Measurements from ENCODE around the gene ITGB2.

Gene ITGB2

DNA sequence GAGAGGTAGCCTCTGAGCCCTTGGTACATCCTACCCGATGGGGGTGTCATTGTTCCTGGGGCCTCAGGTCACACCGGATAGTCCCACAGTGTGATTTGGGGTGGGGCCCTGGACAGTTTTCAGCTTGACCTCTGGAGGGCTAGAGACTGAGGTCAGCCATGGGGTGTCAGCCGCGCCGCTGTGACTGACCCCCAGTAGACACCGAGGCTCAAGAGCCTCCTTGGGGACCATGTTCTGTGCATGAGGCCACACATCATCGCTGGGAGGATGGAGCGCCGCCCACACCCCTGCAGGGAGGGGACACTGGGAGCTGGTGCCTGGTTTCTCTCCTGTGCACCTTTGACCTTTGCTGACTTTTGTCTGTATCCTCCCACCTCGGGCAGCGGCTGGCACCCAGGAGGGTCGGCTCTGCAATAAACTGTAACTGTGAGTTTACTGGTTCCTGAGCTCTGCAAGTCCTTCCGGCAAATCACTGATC lies 22.6 kb downstream of the ITGB2 start:
- TF ChIP-seq CTCF (conservative IDR thresholded peaks at IDR 0.05; ENCODE audit: low read length) (no peak), EZH2phosphoT487 (IDR thresholded peaks at IDR 0.05; ENCODE audit: borderline replicate concordance) (no peak)
- no peaks in the 10 kb centered on the region for H3K79me2 ChIP-seq (ENCODE audit: insufficient read depth, low read length)
- H3K4me3 ChIP-seq (ENCODE audit: low read length, poor library complexity, severe bottlenecking), result no peak overlapping the region
- no peak overlapping the region for H3K9ac ChIP-seq (ENCODE audit: low read depth, low read length, poor library complexity, severe bottlenecking)
- H3K36me3 ChIP-seq (ENCODE audit: insufficient read depth, low read length), result peaks cover 52% of the 10 kb centered on the region; the same call in 1 of the 2 replicates
- no peak overlapping the region for H2AFZ ChIP-seq (ENCODE audit: low read length)
- H3K9me3 ChIP-seq (ENCODE audit: insufficient read depth, low read depth, low read length), result no peaks in the 10 kb centered on the region
- no peaks in the 10 kb centered on the region for H4K20me1 ChIP-seq (ENCODE audit: insufficient read depth, low read length, poor library complexity, severe bottlenecking)
- H3F3A ChIP-seq (ENCODE audit: low read depth), result no peaks in the 10 kb centered on the region
- no peaks in the 10 kb centered on the region for H3K4me1 ChIP-seq (ENCODE audit: insufficient read depth, low read length, poor library complexity, severe bottlenecking)
- H3K9me2 ChIP-seq (replicated peaks; ENCODE audit: low read depth, low read length), result no peaks in the 10 kb centered on the region
- H3K4me2 ChIP-seq (ENCODE audit: low read depth, low read length, poor library complexity, severe bottlenecking), result no peak overlapping the region
- H3K27me3 ChIP-seq (ENCODE audit: insufficient read depth, low read length, poor library complexity, severe bottlenecking), result no peaks in the 10 kb centered on the region

DNA sequence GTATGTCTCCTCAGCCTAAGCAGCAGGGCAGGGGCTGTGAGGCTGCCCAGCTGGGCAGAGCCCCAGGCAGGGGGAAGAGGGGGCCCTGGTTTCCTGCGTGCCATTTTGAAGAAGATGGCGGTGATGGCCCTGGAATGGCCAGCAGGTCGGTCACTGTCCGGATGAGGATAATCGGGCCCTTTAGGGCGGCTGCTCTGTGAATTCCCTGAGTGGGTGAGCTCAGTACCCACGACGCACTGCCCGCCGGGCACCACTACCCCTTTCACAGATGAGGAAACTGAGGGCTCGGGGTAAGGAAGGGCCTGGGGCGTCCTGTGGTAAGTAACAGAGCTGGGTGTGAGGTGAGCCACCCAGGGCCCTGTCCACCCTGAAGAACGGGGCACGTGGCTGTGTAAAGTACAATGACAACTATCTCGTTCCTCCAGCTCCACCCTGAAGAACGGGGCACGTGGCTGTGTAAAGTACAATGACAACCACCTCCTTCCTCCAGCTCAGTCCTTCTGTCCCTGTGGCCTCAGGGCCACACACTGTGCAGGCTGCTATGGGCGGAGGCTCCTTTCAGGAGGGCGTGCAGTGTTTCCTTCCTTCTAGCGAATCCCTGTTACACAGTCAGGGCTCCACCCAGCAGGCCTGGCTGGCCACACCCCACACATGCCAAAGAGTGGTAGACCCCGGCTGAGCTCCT lies 23.2 kb downstream of the ITGB2 start:
- no peaks in the 10 kb centered on the region for H3K9me3 ChIP-seq (ENCODE audit: insufficient read depth, low read depth, low read length)
- H3K9ac ChIP-seq (ENCODE audit: low read depth, low read length, poor library complexity, severe bottlenecking), result no peak overlapping the region
- H3K79me2 ChIP-seq (ENCODE audit: insufficient read depth, low read length), result no peaks in the 10 kb centered on the region
- no peak overlapping the region for H3K4me2 ChIP-seq (ENCODE audit: low read depth, low read length, poor library complexity, severe bottlenecking)
- no peaks in the 10 kb centered on the region for H3K4me1 ChIP-seq (ENCODE audit: insufficient read depth, low read length, poor library complexity, severe bottlenecking)
- peaks cover 47% of the 10 kb centered on the region; the same call in 1 of the 2 replicates for H3K36me3 ChIP-seq (ENCODE audit: insufficient read depth, low read length)
- no peaks in the 10 kb centered on the region for H3K27me3 ChIP-seq (ENCODE audit: insufficient read depth, low read length, poor library complexity, severe bottlenecking)
- H3K4me3 ChIP-seq (ENCODE audit: low read length, poor library complexity, severe bottlenecking), result no peak overlapping the region
- no peak for TF ChIP-seq EZH2phosphoT487 (IDR thresholded peaks at IDR 0.05; ENCODE audit: borderline replicate concordance)
- no peak for TF ChIP-seq CTCF (conservative IDR thresholded peaks at IDR 0.05; ENCODE audit: low read length)
- H4K20me1 ChIP-seq (ENCODE audit: insufficient read depth, low read length, poor library complexity, severe bottlenecking), result no peaks in the 10 kb centered on the region
- H3F3A ChIP-seq (ENCODE audit: low read depth), result no peaks in the 10 kb centered on the region
- H3K9me2 ChIP-seq (replicated peaks; ENCODE audit: low read depth, low read length), result no peaks in the 10 kb centered on the region
- no peak overlapping the region for H2AFZ ChIP-seq (ENCODE audit: low read length)

GRCh38 chr21:44896561-44897286 lies 24.0 kb downstream of the ITGB2 start:
- Histone ChIP-seq H3K79me2 (ENCODE audit: insufficient read depth, low read length) (no peaks in the 10 kb centered on the region), H3K9me2 (replicated peaks; ENCODE audit: low read depth, low read length) (no peaks in the 10 kb centered on the region), H3F3A (ENCODE audit: low read depth) (no peaks in the 10 kb centered on the region), H3K36me3 (ENCODE audit: insufficient read depth, low read length) (peaks cover 39% of the 10 kb centered on the region; the same call in 1 of the 2 replicates), H3K27me3 (ENCODE audit: insufficient read depth, low read length, poor library complexity, severe bottlenecking) (no peaks in the 10 kb centered on the region), H3K4me1 (ENCODE audit: insufficient read depth, low read length, poor library complexity, severe bottlenecking) (no peaks in the 10 kb centered on the region), H3K9ac (ENCODE audit: low read depth, low read length, poor library complexity, severe bottlenecking) (no peak overlapping the region), H3K9me3 (ENCODE audit: insufficient read depth, low read depth, low read length) (no peaks in the 10 kb centered on the region), H2AFZ (ENCODE audit: low read length) (no peak overlapping the region), H3K4me2 (ENCODE audit: low read depth, low read length, poor library complexity, severe bottlenecking) (no peak overlapping the region), H4K20me1 (ENCODE audit: insufficient read depth, low read length, poor library complexity, severe bottlenecking) (no peaks in the 10 kb centered on the region), H3K4me3 (ENCODE audit: low read length, poor library complexity, severe bottlenecking) (no peak overlapping the region)
- TF ChIP-seq CTCF (conservative IDR thresholded peaks at IDR 0.05; ENCODE audit: low read length), result no peak
- TF ChIP-seq EZH2phosphoT487 (IDR thresholded peaks at IDR 0.05; ENCODE audit: borderline replicate concordance), result no peak

Measured in Loucy (cell line).